Neuronal stem cell (in vitro differentiated cells): ENCODE data around the gene KIF22.

Experiments used
- DNase-seq: peaks from one replicate; pipeline ENCODE4 v3.0.0-alpha.2; 2013; ENCODE audit warnings: low spot score
- H2AFZ ChIP-seq: one replicate; pipeline ENCODE4 v1.6.1; 2013; ENCODE audit warnings: mild to moderate bottlenecking, low read length, inconsistent platforms
- H2AK5ac ChIP-seq: 2 replicates; pipeline ENCODE4 v1.6.1; 2013; ENCODE audit warnings: low read depth, mild to moderate bottlenecking, inconsistent platforms, low read length, moderate library complexity, mixed read lengths
- H2BK120ac ChIP-seq: 2 replicates; pipeline ENCODE4 v1.6.1; 2013; ENCODE audit warnings: low read depth, mild to moderate bottlenecking, inconsistent platforms, low read length, moderate library complexity, mixed read lengths
- H2BK12ac ChIP-seq: one replicate; pipeline ENCODE4 v1.6.1; 2013; ENCODE audit warnings: low read length, inconsistent platforms
- H2BK15ac ChIP-seq: 2 replicates; pipeline ENCODE4 v1.6.1; 2013; ENCODE audit warnings: mild to moderate bottlenecking, low read length, inconsistent platforms, mixed read lengths
- H2BK5ac ChIP-seq: one replicate; pipeline ENCODE4 v1.6.1; 2013; ENCODE audit warnings: inconsistent platforms, mild to moderate bottlenecking, low read length, moderate library complexity
- H3K14ac ChIP-seq: one replicate; pipeline ENCODE4 v1.6.1; 2013; ENCODE audit warnings: low read length, inconsistent platforms
- H3K18ac ChIP-seq: 2 replicates; pipeline ENCODE4 v1.6.1; 2013; ENCODE audit warnings: low read length, inconsistent platforms
- H3K23ac ChIP-seq: 2 replicates; pipeline ENCODE4 v1.6.1; 2013; ENCODE audit warnings: low read depth, mild to moderate bottlenecking, mixed read lengths, low read length, inconsistent platforms; ENCODE audit not compliant: poor library complexity
- H3K27ac ChIP-seq: replicated peaks from 3 replicates; pipeline ENCODE4 v1.5.1; 2013; ENCODE audit warnings: low read length, inconsistent platforms
- H3K27me3 ChIP-seq, 3 experiments: 2 replicates each; pipeline ENCODE4 v1.6.1; 2013; ENCODE audit warnings: low read length in 3 of 3, mild to moderate bottlenecking in 2 of 3, inconsistent platforms in 1 of 3, low read depth in 1 of 3, mixed read lengths in 1 of 3, moderate library complexity in 1 of 3; ENCODE audit not compliant: control insufficient read depth in 3 of 3, insufficient read depth in 3 of 3
- H3K36me3 ChIP-seq, 2 donors: replicated peaks in 1 of 2; 2 replicates each; pipeline ENCODE4 v1.6.1; 2013; ENCODE audit warnings: low read length in 2 of 2; ENCODE audit not compliant: control insufficient read depth in 2 of 2, insufficient read depth in 2 of 2
- H3K4ac ChIP-seq: 2 replicates; pipeline ENCODE4 v1.6.1; 2013; ENCODE audit warnings: inconsistent platforms, mild to moderate bottlenecking, low read length, moderate library complexity
- H3K4me1 ChIP-seq, 2 donors: 1 replicate in 1 of 2; 2 replicates in 1 of 2; pipeline ENCODE4 v1.6.1; 2013; ENCODE audit warnings: low read length in 2 of 2, low read depth in 1 of 2; ENCODE audit not compliant: control insufficient read depth in 2 of 2, insufficient read depth in 1 of 2
- H3K4me2 ChIP-seq: one replicate; pipeline ENCODE4 v1.6.1; 2013; ENCODE audit warnings: mild to moderate bottlenecking, low read length, inconsistent platforms; ENCODE audit not compliant: insufficient read depth, poor library complexity, severe bottlenecking
- H3K4me3 ChIP-seq, 2 donors: 2 replicates each; pipeline ENCODE4 v1.5.1; 2013; ENCODE audit warnings: low read length in 2 of 2, mild to moderate bottlenecking in 2 of 2, inconsistent platforms in 1 of 2, moderate library complexity in 1 of 2
- H3K79me1 ChIP-seq: one replicate; pipeline ENCODE4 v1.6.1; 2013; ENCODE audit warnings: low read depth, mild to moderate bottlenecking, inconsistent platforms, low read length, moderate library complexity
- H3K9ac ChIP-seq: one replicate; pipeline ENCODE4 v1.6.1; 2013; ENCODE audit warnings: mild to moderate bottlenecking, low read depth, low read length, inconsistent platforms; ENCODE audit not compliant: poor library complexity
- H3K9me3 ChIP-seq, 2 donors: replicated peaks in 1 of 2; 2 replicates each; pipeline versions ENCODE3 to v1.6.1; 2013; ENCODE audit warnings: low read length in 2 of 2, mild to moderate bottlenecking in 2 of 2, inconsistent platforms in 1 of 2, low read depth in 1 of 2, mixed read lengths in 1 of 2, moderate library complexity in 1 of 2; ENCODE audit not compliant: control insufficient read depth in 2 of 2, insufficient read depth in 1 of 2
- H4K8ac ChIP-seq: one replicate; pipeline ENCODE4 v1.6.1; 2013; ENCODE audit warnings: low read depth, mild to moderate bottlenecking, inconsistent platforms, low read length, moderate library complexity
- H4K91ac ChIP-seq: one replicate; pipeline ENCODE4 v1.6.1; 2013; ENCODE audit warnings: low read length, low read depth, mild to moderate bottlenecking, inconsistent platforms; ENCODE audit not compliant: poor library complexity
- WGBS, 2 donors: extraction: QIAGEN DNeasy Blood & Tissue Kit; methylation state at CpG; one replicate each; pipeline ENCODE4 v1.1.7; 2013; ENCODE audit warnings: missing lambda C conversion rate in 2 of 2, mixed read lengths in 1 of 2; ENCODE audit not compliant: insufficient read length in 2 of 2, insufficient replicate concordance in 1 of 2; ENCODE audit errors: extremely low coverage in 2 of 2; 5-methylcytosine and 5-hydroxymethylcytosine counted together

Gene KIF22

GRCh38 chr16:29836623-29837022 is 46.1 kb downstream of the KIF22 start:
- Histone ChIP-seq H3K4me2 (no peak overlapping the region), H3K9ac (no peak overlapping the region), H3K14ac (no peak overlapping the region), H2AFZ (no peak overlapping the region), H2BK120ac (no peak overlapping the region), H3K27ac (no peak overlapping the region), H4K91ac (no peak overlapping the region), H3K9me3 (no peaks in the 10 kb centered on the region), H4K8ac (no peak overlapping the region), H3K18ac (no peak overlapping the region), H3K36me3 (no peaks in the 10 kb centered on the region), H2BK5ac (no peak overlapping the region), H2AK5ac (peak overlapping the region; percentile 9), H3K4me1 (no peaks in the 10 kb centered on the region), H3K79me1 (peaks cover 2% of the 10 kb centered on the region), H3K27me3 (no peaks in the 10 kb centered on the region), H2BK12ac (no peak overlapping the region), H3K4ac (no peak overlapping the region), H2BK15ac (no peak overlapping the region), H3K23ac (peak overlapping the region; percentile 20), H3K4me3 (no peak overlapping the region)
- no CpG with 5 or more reads among the region's 15 CpGs for WGBS, 2 donors
- DNase-seq: no peak

- no peak for DNase-seq
- WGBS, 2 donors: no CpG with 5 or more reads among the region's 5 CpGs
- H2BK120ac ChIP-seq: no peak overlapping the region
- H3K27me3 ChIP-seq: no peaks in the 10 kb centered on the region
- no peak overlapping the region for H2BK5ac ChIP-seq
- no peak overlapping the region for H3K4ac ChIP-seq
- no peak overlapping the region for H4K8ac ChIP-seq
- no peak overlapping the region for H3K14ac ChIP-seq
- no peak overlapping the region for H3K27ac ChIP-seq
- no peak overlapping the region for H4K91ac ChIP-seq
- no peak overlapping the region for H3K23ac ChIP-seq
- no peak overlapping the region for H2AK5ac ChIP-seq
- no peak overlapping the region for H3K4me3 ChIP-seq
- H3K9ac ChIP-seq: no peak overlapping the region
- no peaks in the 10 kb centered on the region for H3K4me1 ChIP-seq
- H2AFZ ChIP-seq: no peak overlapping the region
- H3K9me3 ChIP-seq: no peaks in the 10 kb centered on the region
- H3K79me1 ChIP-seq: peaks cover 2% of the 10 kb centered on the region
- H3K18ac ChIP-seq: no peak overlapping the region
- no peak overlapping the region for H2BK15ac ChIP-seq
- H3K36me3 ChIP-seq: no peaks in the 10 kb centered on the region
- H3K4me2 ChIP-seq: no peak overlapping the region
- no peak overlapping the region for H2BK12ac ChIP-seq
Measured at GRCh38 chr16:29837841-29838240, 47.3 kb downstream of the KIF22 start.

GRCh38 chr16:29839822-29840221 is 49.3 kb downstream of the KIF22 start:
- no peak overlapping the region for H2AFZ ChIP-seq
- H3K27me3 ChIP-seq: no peaks in the 10 kb centered on the region
- H3K36me3 ChIP-seq: no peaks in the 10 kb centered on the region
- no peak overlapping the region for H3K4me3 ChIP-seq
- no peak overlapping the region for H3K4ac ChIP-seq
- H4K8ac ChIP-seq: no peak overlapping the region
- H3K18ac ChIP-seq: no peak overlapping the region
- H3K27ac ChIP-seq: no peak overlapping the region
- H3K14ac ChIP-seq: no peak overlapping the region
- H3K9ac ChIP-seq: no peak overlapping the region
- peak overlapping the region; percentile 17 for H3K23ac ChIP-seq
- no peak overlapping the region for H2AK5ac ChIP-seq
- no peaks in the 10 kb centered on the region for H3K79me1 ChIP-seq
- no peak overlapping the region for H2BK5ac ChIP-seq
- no peak for DNase-seq
- no peaks in the 10 kb centered on the region for H3K4me1 ChIP-seq
- no peaks in the 10 kb centered on the region for H3K9me3 ChIP-seq
- no CpG with 5 or more reads among the region's 6 CpGs for WGBS, 2 donors
- H3K4me2 ChIP-seq: no peak overlapping the region
- no peak overlapping the region for H2BK120ac ChIP-seq
- H2BK15ac ChIP-seq: no peak overlapping the region
- H4K91ac ChIP-seq: no peak overlapping the region
- H2BK12ac ChIP-seq: no peak overlapping the region

- DNase-seq: no peak
- Histone ChIP-seq H3K18ac (no peak overlapping the region), H3K14ac (no peak overlapping the region)
Measured at GRCh38 chr16:29840240-29840639, 49.7 kb downstream of the KIF22 start.

More at GRCh38 chr16:29840240-29840639, 49.7 kb downstream of the KIF22 start:
- Histone ChIP-seq H3K23ac (peak overlapping the region; percentile 17), H4K8ac (no peak overlapping the region), H3K4ac (no peak overlapping the region), H2BK15ac (no peak overlapping the region), H2BK120ac (no peak overlapping the region), H2AFZ (no peak overlapping the region), H2BK12ac (no peak overlapping the region), H3K27me3 (no peaks in the 10 kb centered on the region), H3K27ac (no peak overlapping the region), H3K9me3 (no peaks in the 10 kb centered on the region), H3K4me1 (no peaks in the 10 kb centered on the region), H3K4me2 (no peak overlapping the region), H3K4me3 (peak overlapping the region in 1 of 2 donors; percentile 66), H2AK5ac (no peak overlapping the region), H4K91ac (no peak overlapping the region), H3K79me1 (no peaks in the 10 kb centered on the region), H3K36me3 (no peaks in the 10 kb centered on the region), H2BK5ac (no peak overlapping the region), H3K9ac (peak overlapping the region; percentile 38)
- WGBS, 2 donors: no CpG with 5 or more reads among the region's 10 CpGs
